Neutrophil (primary cell): ENCODE results near the gene EP400.

Experiments used
- H3K27ac ChIP-seq: fragments of 200-600 bp; sonication (generic); 2 replicates; pipeline ENCODE4 v1.5.1; 2016; ENCODE audit warnings: mild to moderate bottlenecking, moderate library complexity
- H3K27me3 ChIP-seq: fragments of 200-600 bp; sonication (generic); 2 replicates; pipeline ENCODE4 v1.6.0; 2016; ENCODE audit warnings: mild to moderate bottlenecking
- H3K36me3 ChIP-seq: fragments of 200-600 bp; sonication (generic); 2 replicates; pipeline ENCODE4 v1.5.1; 2017
- H3K4me1 ChIP-seq, 2 experiments: fragments of 200-600 bp in 1 of 2; sonication (generic) in 1 of 2; 1 replicate in 1 of 2; 2 replicates in 1 of 2; pipeline versions ENCODE4 v1.5.1 to v1.6.1; 2013 to 2016; ENCODE audit warnings: low read depth in 1 of 2, low read length in 1 of 2, mild to moderate bottlenecking in 1 of 2, moderate library complexity in 1 of 2; ENCODE audit not compliant: control insufficient read depth in 1 of 2, insufficient read depth in 1 of 2
- H3K4me3 ChIP-seq, 2 experiments: fragments of 200-600 bp in 1 of 2; sonication (generic) in 1 of 2; 1 replicate in 1 of 2; 2 replicates in 1 of 2; pipeline ENCODE4 v1.5.1; 2013 to 2016; ENCODE audit warnings: low read depth in 1 of 2, low read length in 1 of 2, mild to moderate bottlenecking in 1 of 2, moderate library complexity in 1 of 2
- H3K9me3 ChIP-seq: fragments of 200-600 bp; sonication (generic); 2 replicates; pipeline ENCODE4 v1.5.1; 2016
- TF ChIP-seq, protein P1 (sequence below): fragments of 200-600 bp; sonication (generic); IDR thresholded peaks from 2 replicates; pipeline ENCODE4 v1.5.1; 2016; ENCODE audit warnings: antibody characterized with exemption

EP400 gene

DNA sequence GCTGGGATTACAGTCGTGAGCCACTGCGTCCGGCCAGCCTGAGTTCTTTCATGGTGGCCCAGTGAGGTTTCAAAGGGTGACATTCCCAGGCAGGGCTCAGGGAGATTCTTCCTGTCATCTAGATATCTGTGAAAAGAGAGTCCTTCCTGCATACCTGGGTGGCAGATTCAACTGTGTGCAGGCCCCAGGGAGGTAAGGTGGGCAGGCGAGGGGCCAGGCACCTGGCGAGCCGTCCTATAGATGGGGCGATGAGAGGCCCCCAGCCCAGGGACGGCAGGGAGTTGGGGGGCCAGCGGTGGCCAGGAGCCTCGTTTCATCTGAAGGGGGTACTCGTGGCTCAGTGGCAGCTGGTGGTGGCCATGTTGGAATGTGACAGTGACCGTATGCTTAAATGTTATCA lies 7.1 kb upstream of the EP400 start:
- Histone ChIP-seq H3K27ac (no peak overlapping the region), H3K36me3 (peaks cover 19% of the 10 kb centered on the region), H3K4me1 (no peaks in the 10 kb centered on the region), H3K9me3 (no peaks in the 10 kb centered on the region), H3K27me3 (no peaks in the 10 kb centered on the region), H3K4me3 (no peak overlapping the region)
- TF ChIP-seq, protein P1, sequence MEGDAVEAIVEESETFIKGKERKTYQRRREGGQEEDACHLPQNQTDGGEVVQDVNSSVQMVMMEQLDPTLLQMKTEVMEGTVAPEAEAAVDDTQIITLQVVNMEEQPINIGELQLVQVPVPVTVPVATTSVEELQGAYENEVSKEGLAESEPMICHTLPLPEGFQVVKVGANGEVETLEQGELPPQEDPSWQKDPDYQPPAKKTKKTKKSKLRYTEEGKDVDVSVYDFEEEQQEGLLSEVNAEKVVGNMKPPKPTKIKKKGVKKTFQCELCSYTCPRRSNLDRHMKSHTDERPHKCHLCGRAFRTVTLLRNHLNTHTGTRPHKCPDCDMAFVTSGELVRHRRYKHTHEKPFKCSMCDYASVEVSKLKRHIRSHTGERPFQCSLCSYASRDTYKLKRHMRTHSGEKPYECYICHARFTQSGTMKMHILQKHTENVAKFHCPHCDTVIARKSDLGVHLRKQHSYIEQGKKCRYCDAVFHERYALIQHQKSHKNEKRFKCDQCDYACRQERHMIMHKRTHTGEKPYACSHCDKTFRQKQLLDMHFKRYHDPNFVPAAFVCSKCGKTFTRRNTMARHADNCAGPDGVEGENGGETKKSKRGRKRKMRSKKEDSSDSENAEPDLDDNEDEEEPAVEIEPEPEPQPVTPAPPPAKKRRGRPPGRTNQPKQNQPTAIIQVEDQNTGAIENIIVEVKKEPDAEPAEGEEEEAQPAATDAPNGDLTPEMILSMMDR, result no peak

DNA sequence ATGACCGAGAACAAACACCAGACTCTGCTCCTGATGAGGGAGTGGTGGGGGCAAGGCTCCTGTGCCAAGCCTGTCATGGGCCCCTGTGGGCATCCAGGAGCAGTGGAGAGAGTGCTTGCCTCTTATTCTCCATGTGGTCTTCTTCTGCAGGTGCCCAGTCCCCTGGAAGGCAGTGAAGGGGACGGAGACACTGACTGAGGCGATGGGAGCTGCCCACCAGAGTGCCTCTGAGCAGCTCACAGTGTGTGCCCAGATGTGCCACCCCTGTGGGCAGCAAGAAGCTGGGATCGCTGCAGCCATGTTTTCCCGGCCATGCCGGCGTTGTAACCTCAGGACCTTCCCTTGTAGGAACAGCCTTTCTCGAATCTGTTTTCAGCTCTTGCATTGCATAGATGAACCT lies 6.4 kb upstream of the EP400 start:
- Histone ChIP-seq H3K27me3 (no peaks in the 10 kb centered on the region), H3K4me1 (no peaks in the 10 kb centered on the region), H3K36me3 (peaks cover 19% of the 10 kb centered on the region), H3K9me3 (no peaks in the 10 kb centered on the region), H3K27ac (no peak overlapping the region), H3K4me3 (no peak overlapping the region)
- TF ChIP-seq, protein P1, result no peak

DNA sequence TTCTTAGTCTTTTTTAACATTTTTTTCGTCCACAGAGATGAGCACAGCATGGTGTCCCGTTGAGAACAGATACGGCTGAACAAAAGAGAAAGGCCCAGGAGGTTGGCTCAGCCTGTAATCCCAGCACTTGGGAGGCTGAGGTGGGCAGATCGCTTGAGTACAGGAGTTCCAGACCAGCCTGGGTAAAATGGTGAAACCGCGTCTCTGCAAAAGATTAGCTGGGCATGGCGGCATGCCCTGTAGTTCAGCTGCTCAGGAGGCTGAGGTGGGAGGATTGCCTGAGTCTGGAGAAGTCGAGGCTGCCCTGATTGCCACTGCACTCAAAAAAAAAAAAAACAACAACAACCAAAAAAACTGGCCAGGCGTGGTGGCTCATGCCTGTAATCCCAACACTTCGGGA lies 5.9 kb upstream of the EP400 start:
- H3K27ac ChIP-seq, result no peak overlapping the region
- no peaks in the 10 kb centered on the region for H3K9me3 ChIP-seq
- no peaks in the 10 kb centered on the region for H3K27me3 ChIP-seq
- TF ChIP-seq, protein P1, result no peak
- H3K4me1 ChIP-seq, result peaks cover 0 to under 1% of the 10 kb centered on the region in 2 experiments
- H3K36me3 ChIP-seq, result peaks cover 19% of the 10 kb centered on the region
- H3K4me3 ChIP-seq, result no peak overlapping the region

DNA sequence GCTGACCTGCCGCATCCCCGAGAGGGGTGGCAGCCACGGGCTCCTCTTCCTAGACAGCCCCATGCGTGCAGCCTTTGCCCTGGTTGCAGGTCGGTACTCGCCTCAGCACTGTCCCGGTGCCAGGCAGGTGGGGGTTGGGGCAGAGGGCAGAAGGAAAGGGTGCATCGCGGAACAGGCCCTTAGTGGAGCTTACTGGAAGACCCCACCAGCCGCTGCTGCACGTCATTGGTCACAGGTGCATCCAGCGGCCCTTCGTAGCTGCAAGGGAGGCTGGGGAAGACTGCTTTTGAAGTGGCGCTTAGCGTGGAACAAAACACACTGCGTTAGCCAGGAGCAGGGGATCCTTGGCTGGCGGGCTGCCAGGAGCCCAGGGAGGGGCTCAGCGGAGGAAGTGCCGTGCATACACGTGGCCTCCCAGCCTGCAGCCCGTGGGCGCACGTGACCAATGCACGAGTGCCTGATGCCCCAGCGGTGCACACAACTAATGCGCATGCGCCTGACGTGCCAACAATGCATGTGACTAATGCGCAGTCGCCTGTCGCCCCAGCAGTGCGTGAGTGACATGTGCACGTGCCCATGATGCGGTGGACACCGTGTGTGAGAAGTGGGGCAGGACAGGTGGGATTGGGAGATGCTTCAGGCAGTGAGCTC lies 5.0 kb upstream of the EP400 start:
- Histone ChIP-seq H3K4me3 (no peak overlapping the region), H3K27me3 (no peaks in the 10 kb centered on the region), H3K9me3 (no peaks in the 10 kb centered on the region), H3K36me3 (peaks cover 15% of the 10 kb centered on the region), H3K27ac (no peak overlapping the region), H3K4me1 (peaks cover 5 to 9% of the 10 kb centered on the region in 2 experiments)
- TF ChIP-seq, protein P1, result no peak

DNA sequence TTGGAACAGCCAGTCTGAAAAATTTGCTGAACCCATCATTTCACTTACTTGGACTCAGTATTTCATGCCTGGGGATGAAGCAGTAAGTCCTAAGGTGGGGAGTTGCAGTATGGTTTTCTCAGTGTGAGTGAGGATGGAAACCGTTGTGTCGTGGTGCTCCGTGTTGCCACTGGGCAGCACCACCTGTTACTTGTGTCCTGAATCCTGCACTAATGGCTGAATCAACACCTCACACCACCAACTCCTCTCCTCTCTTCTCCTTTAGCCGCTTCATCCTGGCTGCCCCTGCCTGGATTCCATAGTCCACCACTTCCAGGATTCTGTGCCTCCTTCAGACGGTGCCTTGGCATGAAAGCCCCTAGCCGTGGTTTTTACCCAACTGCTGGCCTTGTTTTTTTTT lies 3.0 kb upstream of the EP400 start:
- Histone ChIP-seq H3K27me3 (no peaks in the 10 kb centered on the region), H3K9me3 (no peaks in the 10 kb centered on the region), H3K36me3 (peaks cover 3% of the 10 kb centered on the region), H3K4me1 (peaks cover 18 to 23% of the 10 kb centered on the region in 2 experiments), H3K27ac (no peak overlapping the region), H3K4me3 (no peak overlapping the region)
- TF ChIP-seq, protein P1, result no peak
